ENCODE data around the gene TSPAN18. TPM values are rescaled to one million over a fixed set of nuclear protein-coding genes. Genes with fewer than 3 reads are reported as not detected.

TSPAN18 gene
- total RNA-seq, 4 donors from 2014 or later: 27.7 to 70.1 (median 50.2) TPM

- 64% methylated on average over 12 of the region's 12 CpGs for WGBS
- TF ChIP-seq CTCF (IDR thresholded peaks at IDR 0.05): no peak
- TF ChIP-seq POLR2A (IDR thresholded peaks at IDR 0.05; ENCODE audit: low read depth): no peak
- no peak for TF ChIP-seq EP300 (IDR thresholded peaks at IDR 0.05)
- TF ChIP-seq POLR2AphosphoS5 (IDR thresholded peaks at IDR 0.05): no peak
- DNase-seq (ENCODE audit: extremely low spot score): no peak
- Histone ChIP-seq H3K9me3 (no peaks in the 10 kb centered on the region), H3K27ac (replicated peaks in 1 of 4) (peak overlapping the region in 2 of 4 donors; percentile 30 to 45), H3K4me1 (peaks cover 46 to 87% (median 73%) of the 10 kb centered on the region in 4 donors), H3K36me3 (peaks cover 0 to 10% (median 3%) of the 10 kb centered on the region in 4 donors), H3K4me3 (no peak overlapping the region), H3K27me3 (no peaks in the 10 kb centered on the region)
- intact Hi-C loops (cut with DNase I): no loop called here
Measured at GRCh38 chr11:44941259-44942021, 214.7 kb downstream of the TSPAN18 start.

- Histone ChIP-seq H3K27me3 (no peaks in the 10 kb centered on the region), H3K36me3 (peaks cover 0 to 10% (median 0%) of the 10 kb centered on the region in 4 donors), H3K4me3 (no peak overlapping the region), H3K9me3 (no peaks in the 10 kb centered on the region), H3K4me1 (peaks cover 54 to 88% (median 77%) of the 10 kb centered on the region in 4 donors), H3K27ac (replicated peaks in 1 of 4) (no peak overlapping the region)
- DNase-seq (ENCODE audit: extremely low spot score): no peak
- 88% methylated on average over 7 of the region's 10 CpGs for WGBS
- no peak for TF ChIP-seq CTCF (IDR thresholded peaks at IDR 0.05)
- no peak for TF ChIP-seq POLR2A (IDR thresholded peaks at IDR 0.05; ENCODE audit: low read depth)
- no peak for TF ChIP-seq POLR2AphosphoS5 (IDR thresholded peaks at IDR 0.05)
- no peak for TF ChIP-seq EP300 (IDR thresholded peaks at IDR 0.05)
- intact Hi-C loops (cut with DNase I): no loop called here
Measured at GRCh38 chr11:44942029-44942955, 215.5 kb downstream of the TSPAN18 start.

GRCh38 chr11:44943118-44943517 lies 216.4 kb downstream of the TSPAN18 start:
- H3K27ac ChIP-seq (replicated peaks in 1 of 4): no peak overlapping the region
- DNase-seq (ENCODE audit: extremely low spot score): no peak
- H3K9me3 ChIP-seq: no peaks in the 10 kb centered on the region
- H3K4me3 ChIP-seq: no peak overlapping the region
- peaks cover 0 to 7% (median 0%) of the 10 kb centered on the region in 4 donors for H3K36me3 ChIP-seq
- intact Hi-C loops (cut with DNase I): no loop called here
- 79% methylated on average over 6 of the region's 7 CpGs for WGBS
- H3K27me3 ChIP-seq: no peaks in the 10 kb centered on the region
- no peak for TF ChIP-seq POLR2AphosphoS5 (IDR thresholded peaks at IDR 0.05)
- peaks cover 62 to 97% (median 80%) of the 10 kb centered on the region in 4 donors for H3K4me1 ChIP-seq

GRCh38 chr11:44943696-44944095 lies 216.9 kb downstream of the TSPAN18 start:
- Histone ChIP-seq H3K9me3 (no peaks in the 10 kb centered on the region), H3K4me1 (peaks cover 64 to 95% (median 79%) of the 10 kb centered on the region in 4 donors), H3K27me3 (no peaks in the 10 kb centered on the region), H3K27ac (replicated peaks in 1 of 4) (no peak overlapping the region), H3K4me3 (no peak overlapping the region), H3K36me3 (peaks cover 0 to 7% (median 0%) of the 10 kb centered on the region in 4 donors)
- 81% methylated on average over 7 of the region's 7 CpGs for WGBS
- no peak for DNase-seq (ENCODE audit: extremely low spot score)
- intact Hi-C loops (cut with DNase I): no loop called here
- TF ChIP-seq POLR2A (IDR thresholded peaks at IDR 0.05; ENCODE audit: low read depth): no peak
- TF ChIP-seq CTCF (IDR thresholded peaks at IDR 0.05): no peak
- no peak for TF ChIP-seq EP300 (IDR thresholded peaks at IDR 0.05)
- TF ChIP-seq POLR2AphosphoS5 (IDR thresholded peaks at IDR 0.05): no peak
